ENCODE results near the gene HPCAL1. TPM values are rescaled to one million over a fixed set of nuclear protein-coding genes. Genes with fewer than 3 reads are reported as not detected.

The HPCAL1 gene
- total and polyA plus RNA-seq, 2 of the 4 experiments (the other 2 are of a cell fraction), result 8.2 to 33.7 TPM

GRCh38 chr2:10397297-10397875, 94.7 kb downstream of the HPCAL1 start:
- H3K23ac ChIP-seq (ENCODE audit: low read depth, low read length), result no peak overlapping the region
- no peak overlapping the region for H2BK20ac ChIP-seq (ENCODE audit: low read depth, low read length)
- 90% methylated on average over 2 of the region's 16 CpGs; no CpG with 5 or more reads in 1 of the 2 experiments for whole genome bisulfite sequencing, 2 experiments (ENCODE audit: extremely low coverage in 2 of 2, insufficient read length in 1 of 2)
- H3K79me1 ChIP-seq (ENCODE audit: low read depth in 1 of 2, low read length in 2 of 2), result peaks cover 0 to 12% of the 10 kb centered on the region in 2 experiments; a peak in 2 of 4 replicates
- CTCF ChIA-PET, result no interaction called here
- H4K20me1 ChIP-seq (ENCODE audit: insufficient read depth, low read length), result peaks cover 10% of the 10 kb centered on the region; the same call in 1 of the 2 replicates
- dilution Hi-C loops (cut with HindIII; ENCODE audit: low sequenced_read_pairs, unreplicated experiment) (no loop called here), intact Hi-C loops (cut with micrococcal nuclease) (no loop called here), in situ Hi-C loops (cut with MboI; ENCODE audit: low sequenced_read_pairs) (no loop called here)
- DNase-seq, result no peak
- H4K8ac ChIP-seq (ENCODE audit: low read depth in 2 of 2, low read length in 2 of 2), result no peak overlapping the region
- no peak overlapping the region for H2AFZ ChIP-seq (replicated peaks; ENCODE audit: low read length, poor library complexity)
- no peak overlapping the region for H3K18ac ChIP-seq (ENCODE audit: low read depth, low read length)
- H3K4me3 ChIP-seq (ENCODE audit: insufficient read depth, low read depth, low read length), result no peak overlapping the region
- H4K5ac ChIP-seq (ENCODE audit: low read depth, low read length), result no peak overlapping the region
- no peak overlapping the region for H2AK5ac ChIP-seq (ENCODE audit: low read depth, low read length)
- no peak overlapping the region for H3K9ac ChIP-seq (ENCODE audit: low read depth, low read length)
- H2BK120ac ChIP-seq (ENCODE audit: low read depth, low read length), result no peak overlapping the region
- peaks cover 3% of the 10 kb centered on the region; the same call in 1 of the 2 replicates for H3K4me1 ChIP-seq (ENCODE audit: control insufficient read depth, insufficient read depth, low read length)
- H3K4me2 ChIP-seq (ENCODE audit: low read depth, low read length), result no peak overlapping the region
- H3K27ac ChIP-seq (ENCODE audit: insufficient read depth, low read length), result no peak overlapping the region
- peaks cover 9% of the 10 kb centered on the region for H3K9me1 ChIP-seq (ENCODE audit: insufficient read depth, low read length)
- H3K9me3 ChIP-seq (ENCODE audit: control insufficient read depth, insufficient read depth, low read length), result no peaks in the 10 kb centered on the region
- ATAC-seq (ENCODE audit: low read depth), result no peak
- no peak for TF ChIP-seq RAD21 (IDR thresholded peaks at IDR 0.05; ENCODE audit: low read length)
- TF ChIP-seq CTCF (conservative IDR thresholded peaks at IDR 0.05; ENCODE audit: low read depth, low read length), result no peak
- no peak for TF ChIP-seq CEBPB (IDR thresholded peaks at IDR 0.05; ENCODE audit: low read depth, low read length)
- no peak for TF ChIP-seq SMC3 (IDR thresholded peaks at IDR 0.05; ENCODE audit: low read depth, low read length)
- H3K36me3 ChIP-seq (ENCODE audit: control insufficient read depth, insufficient read depth, low read length), result peaks cover 3% of the 10 kb centered on the region; the same call in 1 of the 2 replicates
- no peak overlapping the region for H3K56ac ChIP-seq (ENCODE audit: extremely low read depth, insufficient read depth, low read length)
- H2BK5ac ChIP-seq (ENCODE audit: low read depth, low read length, poor library complexity, severe bottlenecking), result no peak overlapping the region
- no TSS peak for BruUV-seq (replicated peaks)
- no peaks in the 10 kb centered on the region for H3K27me3 ChIP-seq (ENCODE audit: control insufficient read depth, insufficient read depth, low read length)
- no peak overlapping the region for H3K14ac ChIP-seq (replicated peaks; ENCODE audit: low read depth, low read length)
- H2BK15ac ChIP-seq (ENCODE audit: low read depth, low read length), result no peak overlapping the region
- no peak overlapping the region for H4K91ac ChIP-seq (ENCODE audit: insufficient read depth, low read depth, low read length)
- peak overlapping the region; percentile 24 for H2AK9ac ChIP-seq (replicated peaks; ENCODE audit: low read depth, low read length, poor library complexity)
- H3K4ac ChIP-seq (ENCODE audit: low read depth, low read length), result no peak overlapping the region
- POLR2A ChIA-PET (ENCODE audit: unreplicated experiment), result no interaction called here
